SK-N-SH (cell line): ENCODE results near the gene CPOX. TPM values are rescaled to one million over a fixed set of nuclear protein-coding genes. Genes with fewer than 3 reads are reported as not detected.

Experiments
- CTCF ChIA-PET: fragments of 300-600, 350-600 bp; formaldehyde crosslinking; extraction: SDS; loops from one replicate; lab custom pipeline; 2021; lab: Yijun Ruan, JAX
- POLR2A ChIA-PET: fragments of 350-600 bp; sonication (Branson Sonifier 250); formaldehyde crosslinking; extraction: SDS; loops from one replicate; lab custom pipeline; 2020; ENCODE audit warnings: antibody characterized with exemption, inconsistent platforms; lab: Yijun Ruan, JAX
- DNase-seq: peaks from one replicate; pipeline ENCODE4 v3.0.0; 2012
- H2AFZ ChIP-seq: fragments of 200-600 bp; sonication (generic); 2 replicates; pipeline ENCODE4 v1.8.1; 2016; ENCODE audit warnings: antibody characterized with exemption, mild to moderate bottlenecking, low read depth
- H3F3A ChIP-seq: fragments of 200-600 bp; sonication (generic); replicated peaks from 2 replicates; pipeline ENCODE3; 2016; ENCODE audit warnings: antibody characterized with exemption, mild to moderate bottlenecking; ENCODE audit not compliant: insufficient read depth
- H3K27ac ChIP-seq, 2 experiments: fragments of 200-500 bp in 1 of 2; fragments of 200-600 bp in 1 of 2; sonication (Bioruptor generic) in 1 of 2; sonication (generic), shearing (Covaris generic) in 1 of 2; 2 replicates each; pipeline versions ENCODE4 v1.5.1 to v1.6.1; 2014 to 2016; ENCODE audit warnings: low read depth in 2 of 2, inconsistent platforms in 1 of 2, low read length in 1 of 2, mild to moderate bottlenecking in 1 of 2, mixed read lengths in 1 of 2
- H3K27me3 ChIP-seq: fragments of 200-600 bp; sonication (generic), shearing (Covaris generic); 2 replicates; pipeline ENCODE4 v1.6.1; 2016; ENCODE audit warnings: mixed run types; ENCODE audit not compliant: insufficient read depth
- H3K36me3 ChIP-seq, 2 experiments: fragments of 200-500 bp in 1 of 2; fragments of 200-600 bp in 1 of 2; sonication (Bioruptor generic) in 1 of 2; sonication (generic) in 1 of 2; replicated peaks in 1 of 2; 2 replicates each; pipeline versions ENCODE3 to v1.5.1; 2014 to 2016; ENCODE audit warnings: low read length in 1 of 2, mild to moderate bottlenecking in 1 of 2; ENCODE audit not compliant: insufficient read depth in 2 of 2, control insufficient read depth in 1 of 2
- H3K4me1 ChIP-seq, 2 experiments: fragments of 200-500 bp in 1 of 2; fragments of 200-600 bp in 1 of 2; sonication (Bioruptor generic) in 1 of 2; sonication (generic), shearing (Covaris generic) in 1 of 2; 2 replicates each; pipeline versions ENCODE4 v1.5.1 to v1.6.1; 2014 to 2016; ENCODE audit warnings: low read depth in 1 of 2, low read length in 1 of 2, mixed run types in 1 of 2; ENCODE audit not compliant: insufficient read depth in 2 of 2, control insufficient read depth in 1 of 2
- H3K4me2 ChIP-seq: fragments of 200-600 bp; sonication (generic), shearing (Covaris generic); 2 replicates; pipeline ENCODE4 v1.6.1; 2017; ENCODE audit warnings: mixed run types
- H3K4me3 ChIP-seq, 2 experiments: fragments of 200-500 bp in 1 of 2; fragments of 200-600 bp in 1 of 2; sonication (Bioruptor generic) in 1 of 2; sonication (generic), shearing (Covaris generic) in 1 of 2; 2 replicates each; pipeline versions ENCODE4 v1.5.1 to v1.8.1; 2014 to 2016; ENCODE audit warnings: low read depth in 2 of 2, inconsistent platforms in 1 of 2, low read length in 1 of 2, mild to moderate bottlenecking in 1 of 2, mixed read lengths in 1 of 2, moderate library complexity in 1 of 2
- H3K79me2 ChIP-seq: fragments of 200-600 bp; sonication (generic); 2 replicates; pipeline ENCODE4 v1.8.1; 2017; ENCODE audit warnings: mild to moderate bottlenecking; ENCODE audit not compliant: insufficient read depth
- H3K9ac ChIP-seq: fragments of 200-600 bp; sonication (generic); 2 replicates; pipeline ENCODE4 v1.6.1; 2017; ENCODE audit warnings: mixed run types
- H3K9me2 ChIP-seq: fragments of 200-600 bp; sonication (generic); 2 replicates; pipeline ENCODE4 v1.6.1; 2017; ENCODE audit warnings: mixed run types
- H3K9me3 ChIP-seq: fragments of 200-600 bp; sonication (generic); 2 replicates; pipeline ENCODE4 v1.6.1; 2017; ENCODE audit warnings: mixed run types, mild to moderate bottlenecking, moderate library complexity
- H4K20me1 ChIP-seq: fragments of 200-600 bp; sonication (generic); 2 replicates; pipeline ENCODE4 v1.6.1; 2017; ENCODE audit warnings: mild to moderate bottlenecking, mixed run types; ENCODE audit not compliant: insufficient read depth
- CHD2 ChIP-seq: fragments of 150-350 bp; IDR thresholded peaks from 2 replicates; pipeline ENCODE4 v1.6.1; 2018; ENCODE audit warnings: low read length; ENCODE audit not compliant: partially characterized antibody
- ELF1 ChIP-seq: IDR thresholded peaks from 2 replicates; pipeline ENCODE4 v1.4.0; 2012
- EP300 ChIP-seq, 2 experiments: IDR thresholded peaks; 2 replicates each; pipeline versions ENCODE4 v1.4.0 to v1.6.1; 2012; ENCODE audit warnings: borderline replicate concordance in 1 of 2, low read depth in 1 of 2, low read length in 1 of 2
- EZH2phosphoT487 ChIP-seq: fragments of 200-600 bp; sonication (generic); IDR thresholded peaks from 2 replicates; pipeline ENCODE4 v1.6.1; 2017; ENCODE audit warnings: low read depth, mixed run types, mild to moderate bottlenecking, antibody characterized with exemption, moderate library complexity, borderline replicate concordance
- FOSL2 ChIP-seq: IDR thresholded peaks from 2 replicates; pipeline ENCODE4 v1.4.0; 2012; ENCODE audit warnings: low read depth, mild to moderate bottlenecking, moderate library complexity, borderline replicate concordance
- FOXJ3 ChIP-seq: sonication (generic); formaldehyde crosslinking; IDR thresholded peaks from 2 replicates; pipeline ENCODE4 v1.5.1; 2020; ENCODE audit warnings: mild to moderate bottlenecking, missing genetic modification reagents
- GABPA ChIP-seq: IDR thresholded peaks from 2 replicates; pipeline ENCODE4 v1.4.0; 2012; ENCODE audit warnings: low read depth, mild to moderate bottlenecking
- GATA2 ChIP-seq: sonication (generic); formaldehyde crosslinking; IDR thresholded peaks from 2 replicates; pipeline ENCODE4 v1.5.0; 2020; ENCODE audit warnings: mild to moderate bottlenecking, missing genetic modification reagents
- IRF3 ChIP-seq: fragments of 150-350 bp; IDR thresholded peaks from 2 replicates; pipeline ENCODE4 v1.6.1; 2016; ENCODE audit warnings: mild to moderate bottlenecking, low read depth, low read length
- JUND ChIP-seq: IDR thresholded peaks from 2 replicates; pipeline ENCODE4 v1.4.0; 2012
- MAX ChIP-seq: IDR thresholded peaks from 2 replicates; pipeline ENCODE4 v1.4.0; 2012; ENCODE audit warnings: low read depth
- MEF2A ChIP-seq: IDR thresholded peaks from 2 replicates; pipeline ENCODE4 v1.4.0; 2012; ENCODE audit warnings: low read depth, borderline replicate concordance
- NFIC ChIP-seq: IDR thresholded peaks from 2 replicates; pipeline ENCODE4 v1.4.0; 2012; ENCODE audit warnings: borderline replicate concordance
- NRF1 ChIP-seq: IDR thresholded peaks from 2 replicates; pipeline ENCODE4 v1.6.1; 2012; ENCODE audit warnings: low read depth, mild to moderate bottlenecking, low read length
- PBX3 ChIP-seq: IDR thresholded peaks from 2 replicates; pipeline ENCODE4; 2012
- POLR2AphosphoS5 ChIP-seq: IDR thresholded peaks from 2 replicates; pipeline ENCODE4 v1.6.1; 2012; ENCODE audit warnings: low read depth, low read length
- RAD21 ChIP-seq: IDR thresholded peaks from 2 replicates; pipeline ENCODE4 v1.6.1; 2012; ENCODE audit warnings: mild to moderate bottlenecking, low read length
- RCOR1 ChIP-seq: fragments of 150-350 bp; IDR thresholded peaks from 2 replicates; pipeline ENCODE4 v1.6.1; 2017; ENCODE audit warnings: antibody characterized with exemption, low read length
- RFX5 ChIP-seq: IDR thresholded peaks from 2 replicates; pipeline ENCODE4 v1.6.1; 2012; ENCODE audit warnings: mild to moderate bottlenecking, improper control_type of control experiment, low read length
- RXRA ChIP-seq: IDR thresholded peaks from 2 replicates; pipeline ENCODE4 v1.4.0; 2012; ENCODE audit warnings: low read depth, mild to moderate bottlenecking, borderline replicate concordance
- SMC3 ChIP-seq: IDR thresholded peaks from 2 replicates; pipeline ENCODE4 v1.6.1; 2012; ENCODE audit warnings: low read depth, low read length, improper control_type of control experiment
- TCF12 ChIP-seq: IDR thresholded peaks from 2 replicates; pipeline ENCODE4 v1.4.0; 2012
- TEAD4 ChIP-seq: IDR thresholded peaks from 2 replicates; pipeline ENCODE4 v1.4.0; 2012; ENCODE audit warnings: mild to moderate bottlenecking, borderline replicate concordance; ENCODE audit not compliant: insufficient read depth
- USF2 ChIP-seq: fragments of 150-350 bp; IDR thresholded peaks from 2 replicates; pipeline ENCODE4 v1.6.1; 2017; ENCODE audit warnings: antibody characterized with exemption, low read length, low read depth, borderline replicate concordance
- YY1 ChIP-seq: IDR thresholded peaks from 2 replicates; pipeline ENCODE4 v1.4.0; 2012; ENCODE audit warnings: low read depth, mild to moderate bottlenecking
- WGBS: methylation state at CpG from one replicate; pipeline ENCODE4 v1.1.6; 2017; ENCODE audit warnings: low lambda C conversion rate; 5-methylcytosine and 5-hydroxymethylcytosine counted together
- polyA plus RNA-seq, 3 experiments: library from polyadenylated mRNA; depleted of rRNA; stranded (reverse); fragments of >200 nt; gene quantifications; 2 replicates each; pipeline ENCODE4 v1.2.3, GENCODE V29; 2012

Gene CPOX
- polyA plus RNA-seq, 1 of the 3 experiments (the other 2 are of a cell fraction): 36.7 TPM

GRCh38 chr3:98594628-98595324 is 1.4 kb upstream of the CPOX start:
- peaks cover 3 to 10% of the 10 kb centered on the region in 2 experiments; a peak in 3 of 4 replicates for H3K4me1 ChIP-seq
- peaks cover 14% of the 10 kb centered on the region for H3K79me2 ChIP-seq
- no peaks in the 10 kb centered on the region for H3K9me2 ChIP-seq
- no peak overlapping the region for H3K27ac ChIP-seq
- 90% methylated on average over 5 of the region's 5 CpGs for WGBS
- ChIA-PET CTCF (interaction anchor here (0.7 to 7.4 kb wide), 7 partner anchors 9 to 400 kb away, joined by 3 to 60 read pairs (median 7); no protein-coding TSS in a partner anchor), POLR2A (interaction anchor here (3.1 kb wide), 1 partner anchor 138 kb away, joined by 17 read pairs; no protein-coding TSS in a partner anchor)
- H3K9ac ChIP-seq: no peak overlapping the region
- H3K4me3 ChIP-seq: no peak overlapping the region
- H3K9me3 ChIP-seq: no peaks in the 10 kb centered on the region
- no peak overlapping the region for H3K4me2 ChIP-seq
- no peak overlapping the region for H2AFZ ChIP-seq
- H3F3A ChIP-seq: no peaks in the 10 kb centered on the region
- H3K27me3 ChIP-seq: no peaks in the 10 kb centered on the region
- H3K36me3 ChIP-seq: peaks cover 13 to 14% of the 10 kb centered on the region in 2 experiments
- DNase-seq: no peak
- H4K20me1 ChIP-seq: no peaks in the 10 kb centered on the region
- no peak for TF ChIP-seq SMC3
- no peak for TF ChIP-seq EP300 (IDR thresholded peaks at IDR 0.05; ENCODE audit: borderline replicate concordance in 1 of 2, low read depth in 1 of 2, low read length in 1 of 2)
- TF ChIP-seq GATA2: no peak
- no peak for TF ChIP-seq FOXJ3 (CRISPR knock-in tag)
- TF ChIP-seq FOSL2: no peak
- TF ChIP-seq CHD2: no peak
- no peak for TF ChIP-seq MEF2A
- no peak for TF ChIP-seq JUND
- no peak for TF ChIP-seq NRF1
- TF ChIP-seq IRF3: no peak
- TF ChIP-seq RAD21: no peak
- TF ChIP-seq TCF12: no peak
- no peak for TF ChIP-seq GABPA
- TF ChIP-seq YY1: no peak
- TF ChIP-seq EZH2phosphoT487: no peak

GRCh38 chr3:98592345-98592935 is 971 bp downstream of the CPOX start:
- peak overlapping the region; percentile 71 to 87 for H3K4me3 ChIP-seq
- POLR2A ChIA-PET: interaction anchor here (2.0 to 3.1 kb wide), 2 partner anchors 70 to 141 kb away, joined by 10 to 17 read pairs; partner anchors contain the start of gene CLDND1
- no peaks in the 10 kb centered on the region for H3K9me3 ChIP-seq
- H2AFZ ChIP-seq: peak overlapping the region; percentile 87
- DNase-seq: peak; percentile 22
- CTCF ChIA-PET: interaction anchor here (0.7 to 7.4 kb wide), 4 partner anchors 10 to 402 kb away, joined by 3 to 60 read pairs (median 23); no protein-coding TSS in a partner anchor
- peak overlapping the region; percentile 63 for H3K9ac ChIP-seq
- H3K27me3 ChIP-seq: no peaks in the 10 kb centered on the region
- H3F3A ChIP-seq: peaks cover 3% of the 10 kb centered on the region
- H3K4me1 ChIP-seq: peaks cover 3 to 10% of the 10 kb centered on the region in 2 experiments; a peak in 3 of 4 replicates
- no peaks in the 10 kb centered on the region for H4K20me1 ChIP-seq
- H3K9me2 ChIP-seq: no peaks in the 10 kb centered on the region
- WGBS: 44% methylated on average over 11 of the region's 11 CpGs
- peaks cover 14% of the 10 kb centered on the region for H3K79me2 ChIP-seq
- peaks cover 20 to 31% of the 10 kb centered on the region in 2 experiments for H3K36me3 ChIP-seq
- H3K4me2 ChIP-seq: peak overlapping the region; percentile 96
- no peak overlapping the region for H3K27ac ChIP-seq
- TF ChIP-seq RXRA (no peak), MAX (no peak), POLR2AphosphoS5 (no peak), MEF2A (no peak), TEAD4 (no peak), FOSL2 (no peak), CHD2 (no peak), ELF1 (no peak), USF2 (no peak), PBX3 (no peak), RFX5 (no peak), NFIC (no peak), RAD21 (no peak), JUND (no peak), EP300 (IDR thresholded peaks at IDR 0.05; ENCODE audit: borderline replicate concordance in 1 of 2, low read depth in 1 of 2, low read length in 1 of 2) (no peak), RCOR1 (no peak), NRF1 (no peak)
